ENCODE data around the gene IL1RAPL1.

IL1RAPL1 gene

DNA sequence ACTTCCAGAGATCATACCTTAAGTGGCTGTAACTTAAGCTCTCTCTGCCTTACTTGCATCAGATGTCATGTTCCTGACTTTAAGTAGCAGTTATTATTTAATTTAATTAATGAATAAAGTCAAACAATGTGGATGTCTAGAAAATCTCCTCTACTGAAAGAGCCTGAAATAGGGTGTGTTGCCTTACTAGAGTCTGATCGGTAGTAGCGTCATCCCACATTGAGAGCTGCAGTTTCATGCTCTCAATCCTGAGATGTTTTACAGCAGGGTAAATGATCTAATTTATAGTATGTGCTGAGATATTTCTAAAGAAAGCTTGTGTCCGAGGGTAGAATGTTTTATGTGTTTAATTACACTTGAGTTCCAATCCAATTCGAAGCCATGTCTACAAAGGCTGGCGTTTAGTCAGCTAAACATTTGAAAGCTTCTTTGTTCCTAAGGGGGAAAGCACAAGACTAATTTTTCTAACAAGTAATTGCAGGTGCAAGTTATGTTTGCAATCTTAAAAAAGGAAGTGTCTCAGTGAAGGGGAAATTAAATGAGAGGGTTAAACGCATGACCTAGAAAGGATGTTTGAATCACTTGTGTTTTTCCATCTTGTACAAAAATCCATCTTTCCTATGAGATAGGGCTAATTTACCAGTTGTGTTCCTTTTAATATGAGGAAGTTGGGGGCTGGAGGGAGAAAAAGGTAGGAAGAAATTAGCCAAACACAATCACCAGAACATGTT, 1237.1 kb downstream of the IL1RAPL1 start:
- TF ChIP-seq, protein P1, sequence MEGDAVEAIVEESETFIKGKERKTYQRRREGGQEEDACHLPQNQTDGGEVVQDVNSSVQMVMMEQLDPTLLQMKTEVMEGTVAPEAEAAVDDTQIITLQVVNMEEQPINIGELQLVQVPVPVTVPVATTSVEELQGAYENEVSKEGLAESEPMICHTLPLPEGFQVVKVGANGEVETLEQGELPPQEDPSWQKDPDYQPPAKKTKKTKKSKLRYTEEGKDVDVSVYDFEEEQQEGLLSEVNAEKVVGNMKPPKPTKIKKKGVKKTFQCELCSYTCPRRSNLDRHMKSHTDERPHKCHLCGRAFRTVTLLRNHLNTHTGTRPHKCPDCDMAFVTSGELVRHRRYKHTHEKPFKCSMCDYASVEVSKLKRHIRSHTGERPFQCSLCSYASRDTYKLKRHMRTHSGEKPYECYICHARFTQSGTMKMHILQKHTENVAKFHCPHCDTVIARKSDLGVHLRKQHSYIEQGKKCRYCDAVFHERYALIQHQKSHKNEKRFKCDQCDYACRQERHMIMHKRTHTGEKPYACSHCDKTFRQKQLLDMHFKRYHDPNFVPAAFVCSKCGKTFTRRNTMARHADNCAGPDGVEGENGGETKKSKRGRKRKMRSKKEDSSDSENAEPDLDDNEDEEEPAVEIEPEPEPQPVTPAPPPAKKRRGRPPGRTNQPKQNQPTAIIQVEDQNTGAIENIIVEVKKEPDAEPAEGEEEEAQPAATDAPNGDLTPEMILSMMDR (IDR thresholded peaks at IDR 0.05), result no peak
- no peak for TF ChIP-seq ZFX (IDR thresholded peaks at IDR 0.05; ENCODE audit: borderline replicate concordance)
- H3K27ac ChIP-seq, result no peak overlapping the region

DNA sequence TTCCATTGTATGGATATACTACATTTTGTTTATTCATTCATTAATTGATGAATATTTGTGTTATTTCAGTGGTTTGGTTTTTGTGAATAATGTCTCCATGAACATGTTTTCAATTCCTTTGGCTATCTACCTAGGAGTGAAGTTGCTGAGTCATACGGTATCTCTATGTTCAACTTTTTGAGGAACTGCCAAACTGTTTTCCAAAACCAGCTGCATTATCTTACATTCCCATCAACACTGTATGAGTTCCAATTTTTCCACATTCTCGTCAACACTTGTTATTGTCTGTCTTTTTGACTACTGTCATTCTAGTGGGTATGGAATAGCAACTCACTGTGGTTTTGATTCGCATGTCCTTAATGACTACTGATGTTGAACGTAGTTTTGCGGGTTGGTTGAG, 1239.5 kb downstream of the IL1RAPL1 start:
- TF ChIP-seq, protein P1 (IDR thresholded peaks at IDR 0.05), result no peak
- no peak for TF ChIP-seq ZFX (IDR thresholded peaks at IDR 0.05; ENCODE audit: borderline replicate concordance)

DNA sequence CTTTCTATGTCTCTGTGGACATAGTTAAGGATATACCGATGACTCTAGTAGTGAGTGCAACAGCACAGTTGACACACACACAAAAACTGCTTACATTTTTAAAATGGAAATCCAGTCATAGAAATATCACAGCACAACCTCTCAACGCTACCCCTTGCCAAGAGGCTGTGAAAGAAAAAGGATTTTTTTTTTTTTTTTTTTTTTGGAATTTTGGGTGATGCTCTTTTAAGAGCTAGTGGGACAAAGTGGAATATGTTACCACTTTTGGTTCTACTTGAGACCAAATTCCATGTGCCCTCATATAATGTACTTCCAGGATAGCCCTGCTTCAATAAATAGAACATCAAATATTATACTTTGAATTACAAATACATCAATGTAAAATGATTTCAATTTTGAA, 1247.1 kb downstream of the IL1RAPL1 start:
- H3K27ac ChIP-seq, result no peak overlapping the region
- TF ChIP-seq ZFX (IDR thresholded peaks at IDR 0.05; ENCODE audit: borderline replicate concordance), result no peak
- TF ChIP-seq, protein P1 (IDR thresholded peaks at IDR 0.05), result no peak

More for the DNA sequence above, 1239.5 kb downstream of the IL1RAPL1 start:
- no peak overlapping the region for H3K27ac ChIP-seq

DNA sequence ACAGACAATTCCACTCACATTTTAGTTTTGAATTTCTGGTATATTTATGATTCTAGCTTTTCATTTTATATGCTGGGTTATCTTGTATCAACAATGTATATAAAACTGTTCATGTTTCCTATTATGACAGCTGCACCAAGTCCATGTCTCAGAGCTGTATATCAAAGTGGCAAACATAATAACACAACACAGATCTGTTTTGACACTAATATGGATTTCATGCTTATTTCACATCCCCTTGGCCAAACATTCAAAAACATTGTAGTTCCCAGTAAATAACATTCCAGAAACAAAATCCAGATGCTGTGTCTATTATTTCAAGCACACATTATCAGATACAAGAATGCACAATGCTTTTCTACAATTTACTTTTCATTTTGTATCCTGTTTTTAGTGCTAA, 1247.5 kb downstream of the IL1RAPL1 start:
- H3K27ac ChIP-seq, result no peak overlapping the region
- TF ChIP-seq, protein P1 (IDR thresholded peaks at IDR 0.05), result no peak
- no peak for TF ChIP-seq ZFX (IDR thresholded peaks at IDR 0.05; ENCODE audit: borderline replicate concordance)

DNA sequence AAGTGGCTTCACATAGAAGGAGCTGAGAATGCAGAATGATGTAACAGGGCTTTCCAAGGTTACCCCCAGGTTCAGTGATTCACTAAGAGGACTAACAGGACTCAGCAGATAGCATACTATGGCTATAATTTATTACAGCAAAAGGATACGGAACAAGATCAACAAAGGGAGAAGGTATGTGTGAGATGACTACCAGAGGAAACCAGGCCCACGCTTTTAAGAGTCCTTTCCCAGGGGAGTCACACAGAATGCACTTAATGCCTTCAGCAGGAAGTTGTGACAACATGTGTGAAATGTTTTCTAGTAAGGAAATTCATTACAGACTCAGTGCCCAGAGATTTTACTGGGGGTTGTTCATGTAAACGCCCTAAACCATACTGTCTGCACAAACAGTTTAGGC, 1254.5 kb downstream of the IL1RAPL1 start:
- no peak overlapping the region for H3K27ac ChIP-seq
- no peak for TF ChIP-seq ZFX (IDR thresholded peaks at IDR 0.05; ENCODE audit: borderline replicate concordance)
- TF ChIP-seq, protein P1 (IDR thresholded peaks at IDR 0.05), result no peak

DNA sequence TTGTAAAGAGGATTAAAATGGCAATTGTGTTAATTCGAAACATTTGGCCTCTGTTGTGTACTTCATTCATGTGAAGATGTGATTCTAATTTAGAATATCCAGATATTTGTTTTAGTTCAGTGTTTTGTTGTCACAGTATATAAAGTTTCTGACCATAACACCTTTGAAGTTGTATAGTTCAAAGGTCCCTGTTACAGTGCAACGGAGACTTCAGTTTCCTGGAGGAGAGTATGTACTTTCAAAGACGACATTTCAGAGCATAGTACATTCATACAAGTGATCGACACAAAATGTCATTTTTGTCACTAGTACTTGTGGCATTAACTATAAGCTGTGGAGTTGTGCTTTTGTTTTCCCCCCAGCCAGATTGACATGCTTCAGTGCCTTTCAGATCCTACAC, 1255.3 kb downstream of the IL1RAPL1 start:
- no peak overlapping the region for H3K27ac ChIP-seq
- TF ChIP-seq, protein P1 (IDR thresholded peaks at IDR 0.05), result no peak

DNA sequence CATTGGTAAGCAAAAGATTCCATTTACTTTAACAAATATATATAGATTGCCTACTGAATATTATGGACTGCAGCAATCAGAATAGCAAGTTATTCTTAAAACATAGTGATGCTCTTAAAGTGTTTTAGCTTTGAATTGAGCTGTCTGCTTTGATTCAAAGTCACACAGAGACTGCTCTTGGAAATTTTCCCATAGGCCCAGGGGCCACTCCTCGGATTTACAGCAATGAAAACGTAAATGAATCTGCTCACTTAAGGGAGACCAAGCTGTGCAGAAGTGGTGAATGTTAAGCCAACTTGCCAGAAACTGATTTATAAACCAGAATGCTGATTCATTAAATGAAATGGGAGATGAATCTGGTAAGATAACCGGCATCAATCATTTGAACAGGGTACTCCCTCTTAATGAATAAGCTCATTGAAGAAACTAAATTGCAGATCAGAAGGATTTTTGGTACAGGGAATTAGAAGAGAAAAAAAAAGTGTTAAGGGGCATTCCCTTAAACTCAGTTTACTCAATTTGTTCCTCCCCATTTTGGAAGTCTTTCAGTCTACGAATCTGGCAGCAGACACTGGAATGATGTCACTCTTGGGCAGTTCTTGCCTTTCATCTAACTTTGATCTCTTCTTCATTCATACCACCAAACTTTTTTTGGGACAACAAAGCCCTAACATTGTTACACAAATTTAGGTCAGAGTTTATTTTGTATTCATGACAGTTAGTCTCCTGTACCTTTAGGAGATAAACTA, 1264.8 kb downstream of the IL1RAPL1 start:
- H3K27ac ChIP-seq, result no peak overlapping the region
- TF ChIP-seq, protein P1 (IDR thresholded peaks at IDR 0.05), result no peak
- no peak for TF ChIP-seq ZFX (IDR thresholded peaks at IDR 0.05; ENCODE audit: borderline replicate concordance)
